A549 (cell line): ENCODE measurements around the gene ZNF300. TPM values are rescaled to one million over a fixed set of nuclear protein-coding genes. Genes with fewer than 3 reads are reported as not detected.

Source experiments
- ATAC-seq, 2 experiments: fragments of 200-7000 bp in 1 of 2; fragments of >200 bp in 1 of 2; cut with Nextera tagmentation in 1 of 2; cut with Tn5 transposase in 1 of 2; 3 replicates each; pipeline versions ENCODE4 v1.8.0 to v1.9.1; 2018 to 2020; ENCODE audit warnings: mild to moderate bottlenecking in 1 of 2, moderate library complexity in 1 of 2
- CTCF ChIA-PET: fragments of 300-600 bp; sonication (Branson Sonifier 250); formaldehyde crosslinking; extraction: SDS; loops from one replicate; lab custom pipeline; 2021; ENCODE audit warnings: antibody characterized with exemption, inconsistent platforms; lab: Yijun Ruan, JAX
- POLR2A ChIA-PET: fragments of 350-600 bp; formaldehyde crosslinking; extraction: SDS; loops from one replicate; lab custom pipeline; 2021; ENCODE audit warnings: antibody characterized with exemption, inconsistent platforms; lab: Yijun Ruan, JAX
- DNase-seq, 2 experiments: peaks; one replicate each; pipeline versions ENCODE4 v3.0.0 to v3.0.0-alpha.2; 2011 to 2016; ENCODE audit warnings: low read depth in 1 of 2, low spot score in 1 of 2
- FAIRE-seq: peaks from 2 replicates; lab custom pipeline; 2011; peaks lifted over from hg19 to GRCh38; lab: Jason Lieb, UNC
- H3K27ac ChIP-seq, 2 experiments: fragments of >200 bp; sonication (Bioruptor Twin); formaldehyde crosslinking; 3 replicates each; pipeline ENCODE4 v1.5.1; 2016 to 2017
- H3K4me1 ChIP-seq: fragments of >200 bp; sonication (Bioruptor Twin); formaldehyde crosslinking; 3 replicates; pipeline ENCODE4 v1.6.1; 2016
- H3K4me2 ChIP-seq: fragments of >200 bp; sonication (Bioruptor Twin); formaldehyde crosslinking; 3 replicates; pipeline ENCODE4 v1.6.1; 2016
- H3K4me3 ChIP-seq: fragments of >200 bp; sonication (Bioruptor Twin); formaldehyde crosslinking; 3 replicates; pipeline ENCODE4 v1.5.1; 2016
- H3K9me3 ChIP-seq: fragments of >200 bp; sonication (Bioruptor Twin); formaldehyde crosslinking; 3 replicates; pipeline ENCODE4 v1.6.1; 2016
- CBX2 ChIP-seq: fragments of 200-600 bp; sonication (generic); IDR thresholded peaks from 2 replicates; pipeline ENCODE4 v1.6.1; 2016; ENCODE audit warnings: low read depth, mild to moderate bottlenecking, borderline replicate concordance
- CHD2 ChIP-seq: fragments of 150-350 bp; IDR thresholded peaks from 2 replicates; pipeline ENCODE4 v1.6.1; 2014; ENCODE audit warnings: low read length; ENCODE audit not compliant: partially characterized antibody
- CTCF ChIP-seq: fragments of >200 bp; sonication (Bioruptor Twin); formaldehyde crosslinking; IDR thresholded peaks from 3 replicates; pipeline ENCODE4 v1.5.1; 2016
- EHF ChIP-seq: fragments of 250-450 bp; sonication (Bioruptor Pico); IDR thresholded peaks from 2 replicates; pipeline ENCODE4 v1.5.0; 2020; ENCODE audit warnings: mild to moderate bottlenecking
- ELK1 ChIP-seq: fragments of 150-350 bp; IDR thresholded peaks from 2 replicates; pipeline ENCODE4 v1.6.1; 2014; ENCODE audit warnings: low read depth, mild to moderate bottlenecking, low read length
- FOSB ChIP-seq: fragments of 250-450 bp; sonication (Bioruptor Pico); IDR thresholded peaks from 2 replicates; pipeline ENCODE4 v1.5.0; 2020; ENCODE audit warnings: mild to moderate bottlenecking, moderate library complexity
- HMGXB4 ChIP-seq: fragments of 250-450 bp; sonication (Bioruptor Pico); IDR thresholded peaks from 2 replicates; pipeline ENCODE4 v1.5.0; 2021; ENCODE audit warnings: mild to moderate bottlenecking, moderate library complexity, borderline replicate concordance
- HOXB13 ChIP-seq: fragments of 250-450 bp; sonication (Bioruptor Pico); IDR thresholded peaks from 2 replicates; pipeline ENCODE4 v1.5.0; 2020; ENCODE audit warnings: low read depth, mild to moderate bottlenecking, moderate library complexity
- HOXB5 ChIP-seq: fragments of 250-450 bp; sonication (Bioruptor Pico); IDR thresholded peaks from 2 replicates; pipeline ENCODE4 v1.5.0; 2020; ENCODE audit warnings: mild to moderate bottlenecking, moderate library complexity
- KDM1A ChIP-seq: fragments of 200-600 bp; sonication (generic); IDR thresholded peaks from 2 replicates; pipeline ENCODE4 v1.6.1; 2016; ENCODE audit warnings: low read depth, mild to moderate bottlenecking
- MAFK ChIP-seq: fragments of 450-650 bp; IDR thresholded peaks from 2 replicates; pipeline ENCODE4 v1.6.1; 2014; ENCODE audit not compliant: partially characterized antibody
- MAZ ChIP-seq: fragments of 150-350 bp; IDR thresholded peaks from 2 replicates; pipeline ENCODE4 v1.6.1; 2014; ENCODE audit warnings: antibody characterized with exemption, low read depth, low read length, borderline replicate concordance
- NPAS2 ChIP-seq: fragments of 250-450 bp; sonication (Bioruptor Pico); IDR thresholded peaks from 2 replicates; pipeline ENCODE4 v1.8.0; 2022; ENCODE audit warnings: mild to moderate bottlenecking, moderate library complexity, borderline replicate concordance
- PBX3 ChIP-seq: IDR thresholded peaks from 2 replicates; pipeline ENCODE4 v1.6.1; 2012
- RAD21 ChIP-seq, 2 experiments: fragments of >200 bp in 1 of 2; sonication (Bioruptor Twin) in 1 of 2; formaldehyde crosslinking in 1 of 2; IDR thresholded peaks in 1 of 2; conservative IDR thresholded peaks in 1 of 2; 2 replicates in 1 of 2; 3 replicates in 1 of 2; pipeline ENCODE4 v1.6.1; 2012 to 2018; ENCODE audit warnings: inconsistent platforms in 1 of 2
- RCOR1 ChIP-seq: fragments of 150-350 bp; IDR thresholded peaks from 2 replicates; pipeline ENCODE4 v1.6.1; 2014; ENCODE audit warnings: antibody characterized with exemption, low read length, low read depth
- REST ChIP-seq: fragments of 200-600 bp; sonication (generic); IDR thresholded peaks from 2 replicates; pipeline ENCODE4 v1.6.1; 2016; ENCODE audit warnings: antibody characterized with exemption, mild to moderate bottlenecking, moderate library complexity
- SREBF2 ChIP-seq: fragments of 450-650 bp; IDR thresholded peaks from 2 replicates; pipeline ENCODE4 v1.6.1; 2014; ENCODE audit warnings: mild to moderate bottlenecking, moderate library complexity
- TFCP2L1 ChIP-seq: fragments of 250-450 bp; sonication (Bioruptor Pico); IDR thresholded peaks from 2 replicates; pipeline ENCODE4 v1.5.0; 2021; ENCODE audit warnings: mild to moderate bottlenecking
- USF2 ChIP-seq: fragments of 450-650 bp; IDR thresholded peaks from 2 replicates; pipeline ENCODE4 v1.6.1; 2014; ENCODE audit warnings: antibody characterized with exemption
- ZFP36 ChIP-seq: fragments of 450-650 bp; IDR thresholded peaks from 2 replicates; pipeline ENCODE4 v1.6.1; 2014; ENCODE audit warnings: borderline replicate concordance; ENCODE audit not compliant: partially characterized antibody
- WGBS: methylation state at CpG from one replicate; pipeline ENCODE4 v1.1.6; 2017; ENCODE audit errors: missing lambda C conversion rate; 5-methylcytosine and 5-hydroxymethylcytosine counted together
- polyA plus RNA-seq, 4 experiments: library from polyadenylated mRNA; depleted of rRNA in 3 of 4; stranded (reverse); fragments of >200 nt; fragmentation: RNase III in 1 of 4; extraction: RNeasy Plus Mini Kit Qiagen cat#74134 plus additional on column Dnase treatment in 1 of 4; gene quantifications; 2 replicates in 3 of 4; 3 replicates in 1 of 4; pipeline ENCODE4 v1.2.3, GENCODE V29; 2011 to 2017

The ZNF300 gene
- polyA plus RNA-seq, 2 of the 4 experiments (the other 2 are of a cell fraction): 4.5 to 9.1 TPM

- TF ChIP-seq ELK1 (no peak), REST (no peak), CBX2 (no peak)
Measured at GRCh38 chr5:150945947-150946346, 41.2 kb upstream of the ZNF300 start (continued).

- DNase-seq: no peak
- no peak for TF ChIP-seq PBX3
- TF ChIP-seq CHD2: no peak
- TF ChIP-seq HOXB13 (CRISPR knock-in tag): no peak
- no peak for TF ChIP-seq TFCP2L1 (CRISPR knock-in tag)
- no peak for TF ChIP-seq SREBF2
- TF ChIP-seq NPAS2 (CRISPR knock-in tag): no peak
- TF ChIP-seq FOSB (CRISPR knock-in tag): no peak
- TF ChIP-seq RCOR1: no peak
- no peak for TF ChIP-seq EHF (CRISPR knock-in tag)
- TF ChIP-seq MAZ: no peak
- TF ChIP-seq KDM1A: no peak
- no peak for TF ChIP-seq USF2
- TF ChIP-seq HMGXB4: no peak
- TF ChIP-seq MAFK: no peak
- TF ChIP-seq CBX2: no peak
- TF ChIP-seq ZFP36: no peak
- TF ChIP-seq HOXB5 (CRISPR knock-in tag): no peak
- no peak for TF ChIP-seq CTCF
- TF ChIP-seq RAD21 (conservative IDR thresholded peaks at IDR 0.05 in 1 of 2, IDR thresholded peaks at IDR 0.05 in 1 of 2): no peak
- H3K27ac ChIP-seq: no peak overlapping the region
- H3K4me1 ChIP-seq: no peaks in the 10 kb centered on the region
- H3K9me3 ChIP-seq: peaks cover 29% of the 10 kb centered on the region
- ChIA-PET CTCF (no interaction called here), POLR2A (no interaction called here)
- no peak for ATAC-seq
- no peak overlapping the region for H3K4me2 ChIP-seq
- no peak for FAIRE-seq
- WGBS: 0% methylated on average over 1 of the region's 1 CpG
- no peak overlapping the region for H3K4me3 ChIP-seq
Measured at GRCh38 chr5:150945486-150945885, 40.7 kb upstream of the ZNF300 start.
